ENCODE results near the gene ATP2C1. TPM values are rescaled to one million over a fixed set of nuclear protein-coding genes. Genes with fewer than 3 reads are reported as not detected.

ATP2C1 gene
- total RNA-seq, 1 experiment from 2014 or later, result 34.0 TPM

DNA sequence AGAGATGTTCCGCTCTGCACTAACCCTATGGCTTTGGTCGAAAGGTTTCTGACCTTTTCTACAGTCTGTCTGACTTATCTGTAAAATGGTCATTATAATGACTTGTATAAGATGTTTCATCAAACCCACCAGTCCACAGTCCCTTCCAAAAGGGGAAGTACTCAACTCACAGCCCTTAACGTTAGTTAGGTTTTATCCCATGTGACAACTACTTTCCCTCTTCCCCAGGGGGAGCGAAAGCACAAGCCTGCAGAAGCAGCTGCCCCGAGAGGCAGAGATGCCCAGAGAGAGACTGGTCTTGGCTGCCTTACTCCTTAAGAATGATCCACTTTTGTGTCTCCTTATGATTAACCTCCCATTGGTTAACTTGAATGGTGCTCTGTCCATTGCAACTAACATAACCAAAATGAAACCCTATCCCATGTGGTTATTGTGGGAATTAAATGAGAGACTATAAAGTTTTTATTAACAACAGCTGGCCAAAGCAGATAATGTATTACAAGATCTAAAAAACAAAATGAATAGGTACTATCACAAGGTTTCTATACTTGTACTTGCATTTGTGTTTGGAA, 126.3 kb downstream of the ATP2C1 start:
- ATAC-seq (0 out of 2 replicates have a peak, but pooled peaks have one; percentile 15), DNase-seq (no peak)
- Histone ChIP-seq H3F3A (ENCODE audit: low read length, unreplicated experiment) (no peaks in the 10 kb centered on the region), H3K27me3 (ENCODE audit: low read length) (no peaks in the 10 kb centered on the region), H3K79me2 (ENCODE audit: low read length) (peaks cover 18% of the 10 kb centered on the region; the same call in 1 of the 2 replicates), H2AFZ (ENCODE audit: low read length) (no peak overlapping the region), H3K27ac (ENCODE audit: low read length) (no peak overlapping the region), H3K4me1 (ENCODE audit: insufficient read depth, low read length) (peaks cover 2% of the 10 kb centered on the region; the same call in 1 of the 2 replicates), H4K20me1 (ENCODE audit: low read length) (no peaks in the 10 kb centered on the region), H3K9me2 (replicated peaks; ENCODE audit: low read length) (no peaks in the 10 kb centered on the region), H3K9ac (ENCODE audit: low read length) (no peak overlapping the region), H3K4me3 (ENCODE audit: low read length) (no peak overlapping the region), H3K4me2 (ENCODE audit: low read length) (no peak overlapping the region), H3K9me3 (ENCODE audit: low read length) (no peaks in the 10 kb centered on the region), H3K36me3 (ENCODE audit: low read depth, low read length) (peaks cover 4% of the 10 kb centered on the region; the same call in 1 of the 2 replicates)
- POLR2A ChIA-PET (ENCODE audit: unreplicated experiment), result no interaction called here
- intact Hi-C loops (cut with micrococcal nuclease), result no loop called here
- BruUV-seq (replicated peaks), result no TSS peak
- TF ChIP-seq EZH2phosphoT487 (IDR thresholded peaks at IDR 0.05; ENCODE audit: borderline replicate concordance, low read length) (no peak), EZH2 (IDR thresholded peaks at IDR 0.05; ENCODE audit: low read length, unreplicated experiment) (no peak)
- TF ChIP-seq, protein P1, sequence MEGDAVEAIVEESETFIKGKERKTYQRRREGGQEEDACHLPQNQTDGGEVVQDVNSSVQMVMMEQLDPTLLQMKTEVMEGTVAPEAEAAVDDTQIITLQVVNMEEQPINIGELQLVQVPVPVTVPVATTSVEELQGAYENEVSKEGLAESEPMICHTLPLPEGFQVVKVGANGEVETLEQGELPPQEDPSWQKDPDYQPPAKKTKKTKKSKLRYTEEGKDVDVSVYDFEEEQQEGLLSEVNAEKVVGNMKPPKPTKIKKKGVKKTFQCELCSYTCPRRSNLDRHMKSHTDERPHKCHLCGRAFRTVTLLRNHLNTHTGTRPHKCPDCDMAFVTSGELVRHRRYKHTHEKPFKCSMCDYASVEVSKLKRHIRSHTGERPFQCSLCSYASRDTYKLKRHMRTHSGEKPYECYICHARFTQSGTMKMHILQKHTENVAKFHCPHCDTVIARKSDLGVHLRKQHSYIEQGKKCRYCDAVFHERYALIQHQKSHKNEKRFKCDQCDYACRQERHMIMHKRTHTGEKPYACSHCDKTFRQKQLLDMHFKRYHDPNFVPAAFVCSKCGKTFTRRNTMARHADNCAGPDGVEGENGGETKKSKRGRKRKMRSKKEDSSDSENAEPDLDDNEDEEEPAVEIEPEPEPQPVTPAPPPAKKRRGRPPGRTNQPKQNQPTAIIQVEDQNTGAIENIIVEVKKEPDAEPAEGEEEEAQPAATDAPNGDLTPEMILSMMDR (conservative IDR thresholded peaks at IDR 0.05; ENCODE audit: low read depth, low read length), result no peak
- CTCF ChIA-PET, result no interaction called here

- Histone ChIP-seq H3K27me3 (ENCODE audit: low read length) (no peaks in the 10 kb centered on the region), H3F3A (ENCODE audit: low read length, unreplicated experiment) (no peaks in the 10 kb centered on the region), H4K20me1 (ENCODE audit: low read length) (no peaks in the 10 kb centered on the region), H3K4me1 (ENCODE audit: insufficient read depth, low read length) (peaks cover 18% of the 10 kb centered on the region), H3K9me2 (replicated peaks; ENCODE audit: low read length) (no peaks in the 10 kb centered on the region), H3K9ac (ENCODE audit: low read length) (peak overlapping the region; percentile 86), H3K4me3 (ENCODE audit: low read length) (peak overlapping the region; percentile 87), H3K27ac (ENCODE audit: low read length) (no peak overlapping the region), H2AFZ (ENCODE audit: low read length) (no peak overlapping the region), H3K79me2 (ENCODE audit: low read length) (peaks cover 29% of the 10 kb centered on the region), H3K36me3 (ENCODE audit: low read depth, low read length) (no peaks in the 10 kb centered on the region), H3K4me2 (ENCODE audit: low read length) (peak overlapping the region; percentile 84), H3K9me3 (ENCODE audit: low read length) (no peaks in the 10 kb centered on the region)
- intact Hi-C loops (cut with micrococcal nuclease), result loop anchor here (5.0 kb wide), 1 partner anchor 63 kb away; no protein-coding TSS in a partner anchor
- TF ChIP-seq EZH2phosphoT487 (IDR thresholded peaks at IDR 0.05; ENCODE audit: borderline replicate concordance, low read length), result no peak
- no peak for TF ChIP-seq EZH2 (IDR thresholded peaks at IDR 0.05; ENCODE audit: low read length, unreplicated experiment)
- TF ChIP-seq, protein P1 (conservative IDR thresholded peaks at IDR 0.05; ENCODE audit: low read depth, low read length), result no peak
- ChIA-PET CTCF (interaction anchor here (0.7 kb wide), 1 partner anchor 193 kb away, joined by 3 read pairs; no protein-coding TSS in a partner anchor), POLR2A (ENCODE audit: unreplicated experiment) (no interaction called here)
- DNase-seq, result no peak
- BruUV-seq (replicated peaks), result no TSS peak
- ATAC-seq, result no peak
Measured at GRCh38 chr3:131025539-131025938, 131.7 kb downstream of the ATP2C1 start.

Data from PC-3 (cell line).